Keratinocyte (primary cell): ENCODE results near the gene CCDC15. TPM values are rescaled to one million over a fixed set of nuclear protein-coding genes. Genes with fewer than 3 reads are reported as not detected.

Source experiments
- DNase-seq: peaks from one replicate; pipeline ENCODE4 v3.0.0-alpha.2; 2011; ENCODE audit warnings: low read depth, missing footprints, low spot score
- FAIRE-seq: peaks from 2 replicates; lab custom pipeline; 2011; peaks lifted over from hg19 to GRCh38; lab: Jason Lieb, UNC
- H2AFZ ChIP-seq: 2 replicates; pipeline ENCODE4 v1.6.0; 2012; ENCODE audit warnings: low read length, control low read depth, inconsistent platforms; ENCODE audit not compliant: control insufficient read depth
- H3K27ac ChIP-seq: 2 replicates; pipeline ENCODE4 v1.5.1; 2011; ENCODE audit warnings: low read length; ENCODE audit not compliant: control insufficient read depth, insufficient read depth
- H3K27me3 ChIP-seq: 3 replicates; pipeline ENCODE4 v1.6.0; 2011; ENCODE audit warnings: low read length; ENCODE audit not compliant: control insufficient read depth, insufficient read depth; ENCODE audit errors: extremely low read depth
- H3K36me3 ChIP-seq, 2 experiments: 2 replicates in 1 of 2; 3 replicates in 1 of 2; pipeline ENCODE4 v1.5.1; 2011; ENCODE audit warnings: low read length in 2 of 2, mild to moderate bottlenecking in 1 of 2; ENCODE audit not compliant: control insufficient read depth in 2 of 2, insufficient read depth in 2 of 2; ENCODE audit errors: extremely low read depth in 1 of 2
- H3K4me1 ChIP-seq: 3 replicates; pipeline ENCODE4 v1.5.1; 2011; ENCODE audit warnings: low read length; ENCODE audit not compliant: control insufficient read depth, insufficient read depth; ENCODE audit errors: extremely low read depth
- H3K4me2 ChIP-seq: 3 replicates; pipeline ENCODE4 v1.6.0; 2011; ENCODE audit warnings: low read depth, low read length; ENCODE audit not compliant: control insufficient read depth, insufficient read depth; ENCODE audit errors: extremely low read depth
- H3K4me3 ChIP-seq, 3 experiments: fragments of 200-600 bp in 1 of 3; sonication (generic) in 1 of 3; 2 replicates in 2 of 3; 3 replicates in 1 of 3; pipeline ENCODE4 v1.5.1; 2011 to 2016; ENCODE audit warnings: low read length in 3 of 3, mild to moderate bottlenecking in 3 of 3, control low read depth in 2 of 3, inconsistent platforms in 1 of 3, low read depth in 1 of 3, mixed read lengths in 1 of 3, mixed run types in 1 of 3, moderate library complexity in 1 of 3; ENCODE audit not compliant: control insufficient read depth in 2 of 3, insufficient read depth in 2 of 3; ENCODE audit errors: extremely low read depth in 1 of 3
- H3K79me2 ChIP-seq: 2 replicates; pipeline ENCODE4 v1.6.0; 2012; ENCODE audit warnings: low read length; ENCODE audit not compliant: control insufficient read depth, insufficient read depth
- H3K9ac ChIP-seq: 3 replicates; pipeline ENCODE4 v1.6.0; 2011; ENCODE audit warnings: low read length; ENCODE audit not compliant: control insufficient read depth, insufficient read depth; ENCODE audit errors: extremely low read depth
- H3K9me1 ChIP-seq: 3 replicates; pipeline ENCODE4 v1.6.0; 2011; ENCODE audit warnings: low read length; ENCODE audit not compliant: control insufficient read depth, insufficient read depth; ENCODE audit errors: extremely low read depth
- H3K9me3 ChIP-seq: 2 replicates; pipeline ENCODE4 v1.5.1; 2012; ENCODE audit warnings: low read depth, low read length; ENCODE audit not compliant: control insufficient read depth
- H4K20me1 ChIP-seq: 3 replicates; pipeline ENCODE4 v1.6.0; 2011; ENCODE audit warnings: low read length; ENCODE audit not compliant: control insufficient read depth, insufficient read depth; ENCODE audit errors: extremely low read depth
- CTCF ChIP-seq, 3 experiments: IDR thresholded peaks in 1 of 3; conservative IDR thresholded peaks in 1 of 3; optimal IDR thresholded peaks in 1 of 3; 2 replicates in 2 of 3; 3 replicates in 1 of 3; pipeline versions ENCODE3 to v1.5.1; 2011; ENCODE audit warnings: low read length in 3 of 3, mild to moderate bottlenecking in 3 of 3, moderate library complexity in 2 of 3, control low read depth in 1 of 3, inconsistent platforms in 1 of 3; ENCODE audit not compliant: insufficient read depth in 2 of 3; ENCODE audit errors: extremely low read depth in 1 of 3
- EZH2 ChIP-seq: IDR thresholded peaks from one replicate; pipeline ENCODE4 v1.6.1; 2012; ENCODE audit warnings: inconsistent platforms, mild to moderate bottlenecking, low read length, moderate library complexity
- dilution Hi-C: fragments of 300-500 bp; cut with MboI; formaldehyde crosslinking; loops from one replicate; pipeline ENCODE4 v1.7.0; 2020; ENCODE audit warnings: low sequenced_read_pairs; ENCODE audit not compliant: extremely low pct_ligation_motif_present
- polyA plus RNA-seq, 5 experiments: library from polyadenylated mRNA; depleted of rRNA in 3 of 5; stranded (reverse) in 3 of 5; stranded (forward) in 1 of 5; unstranded in 1 of 5; fragments of >200 nt; gene quantifications; 1 replicate in 1 of 5; 2 replicates in 3 of 5; 3 replicates in 1 of 5; pipeline versions ENCODE4 v1.2.1 to v1.2.3, GENCODE V29; 2011 to 2012; ENCODE audit warnings: missing spikeins in 2 of 5, low read depth in 1 of 5, low replicate concordance in 1 of 5

Gene CCDC15
- polyA plus RNA-seq, 1 donor (not counting 4 experiments of a cell fraction or from before 2014, with no cell fraction given), result 2.0 TPM

GRCh38 chr11:125016413-125016812 is 62.4 kb downstream of the CCDC15 start:
- Histone ChIP-seq H3K4me2 (no peak overlapping the region), H3K9me3 (no peaks in the 10 kb centered on the region), H3K27me3 (no peaks in the 10 kb centered on the region), H3K4me3 (no peak overlapping the region), H3K4me1 (no peaks in the 10 kb centered on the region), H4K20me1 (no peaks in the 10 kb centered on the region), H3K9me1 (no peaks in the 10 kb centered on the region), H2AFZ (no peak overlapping the region), H3K79me2 (no peaks in the 10 kb centered on the region), H3K27ac (no peak overlapping the region), H3K9ac (no peak overlapping the region), H3K36me3 (no peaks in the 10 kb centered on the region)
- TF ChIP-seq CTCF (optimal IDR thresholded peaks at IDR 0.05 in 1 of 3, IDR thresholded peaks at IDR 0.05 in 1 of 3, conservative IDR thresholded peaks at IDR 0.05 in 1 of 3; ENCODE audit: extremely low read depth in 1 of 3, insufficient read depth in 2 of 3, low read length in 3 of 3) (no peak), EZH2 (no peak)
- dilution Hi-C loops, result no loop called here
- DNase-seq, result no peak
- no peak for FAIRE-seq

- dilution Hi-C loops, result no loop called here
- H3K4me1 ChIP-seq, result no peaks in the 10 kb centered on the region
- H4K20me1 ChIP-seq, result no peaks in the 10 kb centered on the region
These were observed 66.3 kb downstream of the CCDC15 start for GRCh38 chr11:125020342-125020741.

More at GRCh38 chr11:125020342-125020741, 66.3 kb downstream of the CCDC15 start:
- H3K4me3 ChIP-seq, result no peak overlapping the region
- no peak for TF ChIP-seq EZH2
- no peak for TF ChIP-seq CTCF (optimal IDR thresholded peaks at IDR 0.05 in 1 of 3, IDR thresholded peaks at IDR 0.05 in 1 of 3, conservative IDR thresholded peaks at IDR 0.05 in 1 of 3; ENCODE audit: extremely low read depth in 1 of 3, insufficient read depth in 2 of 3, low read length in 3 of 3)
- no peaks in the 10 kb centered on the region for H3K79me2 ChIP-seq
- no peaks in the 10 kb centered on the region for H3K36me3 ChIP-seq
- no peaks in the 10 kb centered on the region for H3K9me1 ChIP-seq
- H3K27ac ChIP-seq, result no peak overlapping the region
- no peaks in the 10 kb centered on the region for H3K9me3 ChIP-seq
- no peak overlapping the region for H2AFZ ChIP-seq
- DNase-seq, result no peak
- FAIRE-seq, result no peak
- no peaks in the 10 kb centered on the region for H3K27me3 ChIP-seq
- H3K9ac ChIP-seq, result no peak overlapping the region
- no peak overlapping the region for H3K4me2 ChIP-seq
